GM12878 (cell line): ENCODE results near the gene MYL11. TPM values are rescaled to one million over a fixed set of nuclear protein-coding genes. Genes with fewer than 3 reads are reported as not detected.
A peak's percentile ranks its signal among the peaks of the same experiment; 100 is the strongest.

ENCODE experiments used
- CBFB ChIP-seq: IDR thresholded peaks from 2 replicates; pipeline ENCODE4 v1.6.1; 2016; ENCODE audit warnings: antibody characterized with exemption, low read depth
- CBX3 ChIP-seq: fragments of 200-600 bp; sonication (generic); IDR thresholded peaks from 2 replicates; pipeline ENCODE4 v1.6.1; 2016; ENCODE audit warnings: low read depth, borderline replicate concordance
- CBX5 ChIP-seq: sonication (generic); IDR thresholded peaks from 2 replicates; pipeline ENCODE4 v1.6.1; 2016; ENCODE audit warnings: low read depth, moderate library complexity, mild to moderate bottlenecking, inconsistent platforms
- CEBPB ChIP-seq, 2 experiments: fragments of 150-350 bp in 1 of 2; IDR thresholded peaks; 2 replicates each; pipeline ENCODE4 v1.6.1; 2012 to 2014; ENCODE audit warnings: low read depth in 2 of 2, low read length in 2 of 2, borderline replicate concordance in 1 of 2, inconsistent platforms in 1 of 2
- E2F4 ChIP-seq: IDR thresholded peaks from 2 replicates; pipeline ENCODE4 v1.6.1; 2012; ENCODE audit warnings: low read depth, low read length, improper control_type of control experiment
- EP300 ChIP-seq, 2 experiments: fragments of 150-350 bp in 1 of 2; IDR thresholded peaks; 2 replicates each; pipeline ENCODE4 v1.6.1; 2011 to 2012; ENCODE audit warnings: low read depth in 2 of 2, low read length in 2 of 2, borderline replicate concordance in 1 of 2, improper control_type of control experiment in 1 of 2, inconsistent platforms in 1 of 2; ENCODE audit not compliant: control insufficient read depth in 1 of 2
- EZH2 ChIP-seq: IDR thresholded peaks from 2 replicates; pipeline ENCODE4 v1.6.1; 2012; ENCODE audit warnings: low read depth, mild to moderate bottlenecking, control low read depth, inconsistent platforms, low read length, borderline replicate concordance; ENCODE audit not compliant: control insufficient read depth
- FOXK2 ChIP-seq: fragments of 450-650 bp; IDR thresholded peaks from 2 replicates; pipeline ENCODE4 v1.6.1; 2017; ENCODE audit warnings: mild to moderate bottlenecking, moderate library complexity
- GATAD2B ChIP-seq: fragments of 450-650 bp; conservative IDR thresholded peaks from 2 replicates; pipeline ENCODE4 v1.6.1; 2017; ENCODE audit warnings: low read depth, mild to moderate bottlenecking, moderate library complexity
- IRF5 ChIP-seq: fragments of 450-650 bp; IDR thresholded peaks from 2 replicates; pipeline ENCODE4 v1.6.1; 2017; ENCODE audit warnings: borderline replicate concordance
- KAT2A ChIP-seq: conservative IDR thresholded peaks from 2 replicates; pipeline ENCODE4 v1.6.1; 2011; ENCODE audit warnings: low read depth, low read length; ENCODE audit not compliant: control insufficient read depth
- LARP7 ChIP-seq: fragments of 450-650 bp; IDR thresholded peaks from 2 replicates; pipeline ENCODE4 v1.6.1; 2017; ENCODE audit warnings: mild to moderate bottlenecking
- MTA2 ChIP-seq: fragments of 450-650 bp; IDR thresholded peaks from 2 replicates; pipeline ENCODE4 v1.6.1; 2016; ENCODE audit warnings: low read depth, mild to moderate bottlenecking, moderate library complexity
- PAX5 ChIP-seq: IDR thresholded peaks from 2 replicates; pipeline ENCODE4 v1.6.1; 2011; ENCODE audit warnings: low read depth, low read length, borderline replicate concordance
- POLR2AphosphoS5 ChIP-seq: IDR thresholded peaks from 2 replicates; pipeline ENCODE4 v1.6.1; 2011; ENCODE audit warnings: mild to moderate bottlenecking, low read length, inconsistent platforms
- RAD51 ChIP-seq: fragments of 450-650 bp; IDR thresholded peaks from 2 replicates; pipeline ENCODE4 v1.6.1; 2016; ENCODE audit warnings: moderate library complexity, mild to moderate bottlenecking, inconsistent platforms
- RBBP5 ChIP-seq: fragments of 200-600 bp; sonication (generic); conservative IDR thresholded peaks from 2 replicates; pipeline ENCODE4 v1.6.1; 2016
- RCOR1 ChIP-seq: conservative IDR thresholded peaks from 2 replicates; pipeline ENCODE4 v1.6.1; 2012; ENCODE audit warnings: low read depth, low read length, improper control_type of control experiment
- RELA ChIP-seq: fragments of 450-650 bp; IDR thresholded peaks from 2 replicates; pipeline ENCODE4 v1.8.0; 2014; ENCODE audit warnings: borderline replicate concordance; ENCODE audit not compliant: partially characterized antibody
- SIN3A ChIP-seq: IDR thresholded peaks from 2 replicates; pipeline ENCODE4 v1.6.1; 2012; ENCODE audit warnings: low read depth, low read length, improper control_type of control experiment
- SMARCA5 ChIP-seq: fragments of 450-650 bp; IDR thresholded peaks from 2 replicates; pipeline ENCODE4 v1.6.1; 2017; ENCODE audit warnings: mild to moderate bottlenecking
- SMC3 ChIP-seq: IDR thresholded peaks from 2 replicates; pipeline ENCODE4 v1.6.1; 2011; ENCODE audit warnings: low read length, improper control_type of control experiment, borderline replicate concordance
- SRF ChIP-seq, 2 experiments: IDR thresholded peaks; 2 replicates each; pipeline ENCODE4 v1.6.1; 2011; ENCODE audit warnings: low read depth in 2 of 2, low read length in 2 of 2, mild to moderate bottlenecking in 1 of 2, moderate library complexity in 1 of 2
- ZBTB11 ChIP-seq: fragments of 450-650 bp; formaldehyde crosslinking; IDR thresholded peaks from 2 replicates; pipeline ENCODE4 v1.5.0; 2022; ENCODE audit warnings: mild to moderate bottlenecking, missing genetic modification characterization
- ZSCAN29 ChIP-seq: fragments of 450-650 bp; IDR thresholded peaks from 2 replicates; pipeline ENCODE4 v1.6.1; 2017; ENCODE audit warnings: mild to moderate bottlenecking, moderate library complexity
- ZZZ3 ChIP-seq: IDR thresholded peaks from 2 replicates; pipeline ENCODE4 v1.6.1; 2011; ENCODE audit warnings: low read depth; ENCODE audit not compliant: control insufficient read depth, insufficient read length
- polyA plus RNA-seq, 11 experiments: library from polyadenylated mRNA; depleted of rRNA in 4 of 11; unstranded in 6 of 11; stranded (reverse) in 5 of 11; fragments of >200 nt; fragmentation: Nextera tagmentation in 4 of 11; fragmentation: Illumina TruSeq in 1 of 11; extraction: Ambion mirVana in 4 of 11; extraction: Trizol in 1 of 11; gene quantifications; 1 replicate in 1 of 11; 2 replicates in 10 of 11; pipeline versions ENCODE4 v1.2.1 to v1.2.3, GENCODE V29; 2011 to 2016; ENCODE audit warnings: inconsistent platforms in 2 of 11, missing spikeins in 2 of 11, low read depth in 1 of 11
- total RNA-seq, 4 experiments: library from RNA; depleted of rRNA in 3 of 4; stranded (reverse); fragments of >200 nt in 3 of 4; fragmentation: Illumina TruSeq in 1 of 4; extraction: Trizol in 1 of 4; gene quantifications; 2 replicates each; pipeline versions ENCODE4 v1.2.1 to v1.2.3, GENCODE V29; 2013 to 2021

MYL11 gene
- total and polyA plus RNA-seq, 10 of the 15 experiments (the other 5 are each of a cell fraction or from before 2014, with no cell fraction given) = 0.19 to 1.2 (median 0.61) TPM; not detected in 5

- peak; percentile 73; the same call in 1 of the 2 replicates for TF ChIP-seq GATAD2B
- peak; percentile 61; the same call in 1 of the 2 replicates for TF ChIP-seq SMARCA5
- TF ChIP-seq RAD51 = peak; percentile 97
- peak; percentile 42 for TF ChIP-seq RELA
- TF ChIP-seq CBFB = peak; percentile 55; the same call in 1 of the 2 replicates
- peak; percentile 90 for TF ChIP-seq MTA2
- TF ChIP-seq RCOR1 = no peak
- TF ChIP-seq RBBP5 = no peak
- TF ChIP-seq IRF5 = no peak
- TF ChIP-seq E2F4 = no peak
- peak; percentile 16; the same call in 1 of the 2 replicates for TF ChIP-seq SIN3A
- TF ChIP-seq EZH2 = no peak
- TF ChIP-seq PAX5 = no peak
- no peak for TF ChIP-seq CEBPB (IDR thresholded peaks at IDR 0.05; ENCODE audit: borderline replicate concordance in 1 of 2, low read depth in 2 of 2, low read length in 2 of 2)
- no peak for TF ChIP-seq ZZZ3
- TF ChIP-seq SMC3 = no peak
- no peak for TF ChIP-seq KAT2A
- TF ChIP-seq CBX5 = no peak
- no peak; the same call in 1 of the 2 replicates for TF ChIP-seq FOXK2
- peak; percentile 66 for TF ChIP-seq POLR2AphosphoS5
- peak in 1 of 2 experiments; percentile 47; a peak in 1 of 4 replicates for TF ChIP-seq EP300 (IDR thresholded peaks at IDR 0.05; ENCODE audit: borderline replicate concordance in 1 of 2, control insufficient read depth in 1 of 2, low read depth in 2 of 2, low read length in 2 of 2)
- TF ChIP-seq ZSCAN29 = no peak
- TF ChIP-seq LARP7 = peak; percentile 38; the same call in 1 of the 2 replicates
- TF ChIP-seq CBX3 = no peak
- no peak for TF ChIP-seq SRF (IDR thresholded peaks at IDR 0.05; ENCODE audit: low read depth in 2 of 2, low read length in 2 of 2)
- TF ChIP-seq ZBTB11 (CRISPR knock-in tag) = no peak
Observed at GRCh38 chr16:30355144-30355953, 19.3 kb upstream of the MYL11 start, which contains the start of gene CD2BP2 (continued).
